ENCODE measurements around the gene AKAP8L. TPM values are rescaled to one million over a fixed set of nuclear protein-coding genes. Genes with fewer than 3 reads are reported as not detected.

AKAP8L gene
- total and polyA plus RNA-seq, 9 of the 15 experiments (the other 6 are each of a cell fraction or from before 2014, with no cell fraction given), result 2.4 to 116 (median 70.7) TPM

- no peak for TF ChIP-seq EWSR1 (IDR thresholded peaks at IDR 0.05; ENCODE audit: borderline replicate concordance, low read depth, partially characterized antibody)
- no peak for TF ChIP-seq IFI16 (CRISPR knock-in tag; IDR thresholded peaks at IDR 0.05)
- TF ChIP-seq ZNF121 (CRISPR knock-in tag; conservative IDR thresholded peaks at IDR 0.05), result no peak
- TF ChIP-seq ZNF436 (CRISPR knock-in tag; IDR thresholded peaks at IDR 0.05), result no peak
- TF ChIP-seq MEIS2 (IDR thresholded peaks at IDR 0.05; ENCODE audit: partially characterized antibody), result no peak
- no peak for TF ChIP-seq MAFK (IDR thresholded peaks at IDR 0.05; ENCODE audit: low read length)
- no peak for TF ChIP-seq SNIP1 (IDR thresholded peaks at IDR 0.05; ENCODE audit: low read depth)
- no peak for TF ChIP-seq NFYB (IDR thresholded peaks at IDR 0.05; ENCODE audit: extremely low read depth, insufficient read length)
- TF ChIP-seq ZSCAN29 (IDR thresholded peaks at IDR 0.05), result no peak
- no peak for TF ChIP-seq ZNF174 (CRISPR knock-in tag; IDR thresholded peaks at IDR 0.05)
- TF ChIP-seq JUNB (CRISPR knock-in tag; conservative IDR thresholded peaks at IDR 0.05), result no peak
- TF ChIP-seq, protein P1, sequence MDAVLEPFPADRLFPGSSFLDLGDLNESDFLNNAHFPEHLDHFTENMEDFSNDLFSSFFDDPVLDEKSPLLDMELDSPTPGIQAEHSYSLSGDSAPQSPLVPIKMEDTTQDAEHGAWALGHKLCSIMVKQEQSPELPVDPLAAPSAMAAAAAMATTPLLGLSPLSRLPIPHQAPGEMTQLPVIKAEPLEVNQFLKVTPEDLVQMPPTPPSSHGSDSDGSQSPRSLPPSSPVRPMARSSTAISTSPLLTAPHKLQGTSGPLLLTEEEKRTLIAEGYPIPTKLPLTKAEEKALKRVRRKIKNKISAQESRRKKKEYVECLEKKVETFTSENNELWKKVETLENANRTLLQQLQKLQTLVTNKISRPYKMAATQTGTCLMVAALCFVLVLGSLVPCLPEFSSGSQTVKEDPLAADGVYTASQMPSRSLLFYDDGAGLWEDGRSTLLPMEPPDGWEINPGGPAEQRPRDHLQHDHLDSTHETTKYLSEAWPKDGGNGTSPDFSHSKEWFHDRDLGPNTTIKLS (IDR thresholded peaks at IDR 0.05; ENCODE audit: borderline replicate concordance, low read depth), result no peak
- TF ChIP-seq SMAD3 (CRISPR knock-in tag; conservative IDR thresholded peaks at IDR 0.05), result no peak
- TF ChIP-seq ZKSCAN1 (IDR thresholded peaks at IDR 0.05; ENCODE audit: low read depth, low read length), result no peak
- TF ChIP-seq ZBTB7A (IDR thresholded peaks at IDR 0.05; ENCODE audit: borderline replicate concordance, control insufficient read depth, low read depth, low read length), result no peak
- no peak for TF ChIP-seq RHOXF2B (CRISPR knock-in tag; conservative IDR thresholded peaks at IDR 0.05)
- no peak for TF ChIP-seq ZNF699 (CRISPR knock-in tag; IDR thresholded peaks at IDR 0.05; ENCODE audit: insufficient replicate concordance)
- TF ChIP-seq LARP7 (IDR thresholded peaks at IDR 0.05), result no peak
- no peak for TF ChIP-seq NFIC (IDR thresholded peaks at IDR 0.05)
- TF ChIP-seq NONO (IDR thresholded peaks at IDR 0.05; ENCODE audit: low read depth in 2 of 2, low read length in 1 of 2), result no peak
- no peak for TF ChIP-seq TRIM28 (IDR thresholded peaks at IDR 0.05)
- TF ChIP-seq MNT (conservative IDR thresholded peaks at IDR 0.05), result peak; percentile 53 to 70; a peak in 3 of 4 replicates
- no peak for TF ChIP-seq PURB (CRISPR knock-in tag; IDR thresholded peaks at IDR 0.05; ENCODE audit: low read depth)
- TF ChIP-seq CBX2 (IDR thresholded peaks at IDR 0.05; ENCODE audit: insufficient read depth, low read length, poor library complexity, severe bottlenecking), result no peak
- TF ChIP-seq ZNF217 (CRISPR knock-in tag; IDR thresholded peaks at IDR 0.05), result no peak
- peak in 1 of 2 experiments; percentile 18; a peak in 2 of 4 replicates for TF ChIP-seq TEAD1 (CRISPR knock-in tag; IDR thresholded peaks at IDR 0.05)
- no peak for TF ChIP-seq HDAC8 (tag; IDR thresholded peaks at IDR 0.05)
- no peak for TF ChIP-seq MTA3 (IDR thresholded peaks at IDR 0.05; ENCODE audit: borderline replicate concordance)
- TF ChIP-seq MCM7 (IDR thresholded peaks at IDR 0.05), result no peak
- TF ChIP-seq RBM17 (IDR thresholded peaks at IDR 0.05; ENCODE audit: borderline replicate concordance, low read depth, low read length), result no peak
These were observed 40.2 kb downstream of the AKAP8L start (continued) for GRCh38 chr19:15378534-15379082.
